Liver (tissue), 9 donors: ENCODE measurements around the gene PPP1R13B. TPM values are rescaled to one million over a fixed set of nuclear protein-coding genes. Genes with fewer than 3 reads are reported as not detected.

Experiments
- DNase-seq: peaks from one replicate; pipeline ENCODE4 v3.0.0-alpha.2; 2017; ENCODE audit warnings: low spot score
- H3K27ac ChIP-seq, 2 donors: one replicate each; pipeline ENCODE4 v1.7.0; 2013; ENCODE audit warnings: inconsistent platforms in 2 of 2, low read length in 2 of 2, control low read depth in 1 of 2, low read depth in 1 of 2, mild to moderate bottlenecking in 1 of 2
- H3K27me3 ChIP-seq, 4 donors: one replicate each; pipeline versions ENCODE4 v1.6.1 to v1.7.0; 2013; ENCODE audit warnings: low read length in 3 of 4, inconsistent platforms in 1 of 4, mild to moderate bottlenecking in 1 of 4, moderate library complexity in 1 of 4; ENCODE audit not compliant: control insufficient read depth in 4 of 4, insufficient read depth in 4 of 4
- H3K36me3 ChIP-seq, 4 donors: one replicate each; pipeline versions ENCODE4 v1.6.1 to v1.7.0; 2013; ENCODE audit warnings: low read length in 3 of 4, mild to moderate bottlenecking in 3 of 4, low read depth in 1 of 4, moderate library complexity in 1 of 4; ENCODE audit not compliant: control insufficient read depth in 4 of 4, insufficient read depth in 3 of 4
- H3K4me1 ChIP-seq, 4 donors: one replicate each; pipeline versions ENCODE4 v1.6.1 to v1.7.0; 2013; ENCODE audit warnings: low read length in 3 of 4, mild to moderate bottlenecking in 3 of 4, moderate library complexity in 1 of 4; ENCODE audit not compliant: control insufficient read depth in 4 of 4, insufficient read depth in 4 of 4
- H3K4me3 ChIP-seq, 3 donors: one replicate each; pipeline versions ENCODE4 v1.6.1 to v1.7.0; 2013; ENCODE audit warnings: low read length in 3 of 3, control low read depth in 1 of 3, low read depth in 1 of 3, mild to moderate bottlenecking in 1 of 3
- H3K9ac ChIP-seq, 2 donors: one replicate each; pipeline ENCODE4 v1.7.0; 2013; ENCODE audit warnings: low read length in 2 of 2, mild to moderate bottlenecking in 2 of 2, moderate library complexity in 2 of 2, control low read depth in 1 of 2, low read depth in 1 of 2
- H3K9me3 ChIP-seq, 4 donors: one replicate each; pipeline versions ENCODE4 v1.6.1 to v1.7.0; 2013; ENCODE audit warnings: low read length in 3 of 4; ENCODE audit not compliant: control insufficient read depth in 4 of 4
- ATF3 ChIP-seq: IDR thresholded peaks from 2 replicates; pipeline ENCODE4 v1.6.1; 2016; ENCODE audit warnings: antibody characterized with exemption
- EGR1 ChIP-seq, 2 donors: IDR thresholded peaks; 2 replicates each; pipeline ENCODE4 v1.6.1; 2016 to 2018; ENCODE audit warnings: antibody characterized with exemption in 2 of 2, low read depth in 2 of 2
- FOXA1 ChIP-seq: IDR thresholded peaks from 2 replicates; pipeline ENCODE4 v1.6.1; 2016; ENCODE audit warnings: antibody characterized with exemption
- GABPA ChIP-seq, 2 donors: IDR thresholded peaks in 1 of 2; conservative IDR thresholded peaks in 1 of 2; 2 replicates each; pipeline ENCODE4 v1.6.1; 2016; ENCODE audit warnings: antibody characterized with exemption in 2 of 2, mild to moderate bottlenecking in 1 of 2, moderate library complexity in 1 of 2
- HNF4A ChIP-seq, 2 donors: conservative IDR thresholded peaks; 2 replicates each; pipeline ENCODE4 v1.6.1; 2016; ENCODE audit warnings: antibody characterized with exemption in 2 of 2, mild to moderate bottlenecking in 2 of 2
- HNF4G ChIP-seq: IDR thresholded peaks from 2 replicates; pipeline ENCODE4 v1.6.1; 2016; ENCODE audit warnings: antibody characterized with exemption
- JUND ChIP-seq, 2 donors: IDR thresholded peaks; 2 replicates each; pipeline ENCODE4 v1.6.1; 2016; ENCODE audit warnings: antibody characterized with exemption in 2 of 2
- MAX ChIP-seq: IDR thresholded peaks from 2 replicates; pipeline ENCODE4 v1.6.1; 2016; ENCODE audit warnings: antibody characterized with exemption
- NR2F2 ChIP-seq: IDR thresholded peaks from 2 replicates; pipeline ENCODE4 v1.6.1; 2016; ENCODE audit warnings: antibody characterized with exemption
- RAD21 ChIP-seq, 2 donors: IDR thresholded peaks; 2 replicates each; pipeline ENCODE4 v1.6.1; 2016; ENCODE audit warnings: antibody characterized with exemption in 2 of 2, mild to moderate bottlenecking in 2 of 2
- RXRA ChIP-seq, 2 donors: IDR thresholded peaks; 2 replicates each; pipeline ENCODE4 v1.6.1; 2017 to 2018; ENCODE audit warnings: antibody characterized with exemption in 2 of 2, mild to moderate bottlenecking in 1 of 2
- SP1 ChIP-seq: IDR thresholded peaks from 2 replicates; pipeline ENCODE4 v1.6.1; 2018; ENCODE audit warnings: antibody characterized with exemption, mild to moderate bottlenecking
- TAF1 ChIP-seq: conservative IDR thresholded peaks from 2 replicates; pipeline ENCODE4 v1.6.1; 2016; ENCODE audit warnings: antibody characterized with exemption, mild to moderate bottlenecking
- WGBS: extraction: QIAGEN DNeasy Blood & Tissue Kit; methylation state at CpG from one replicate; pipeline ENCODE4 v1.1.7; 2013; 5-methylcytosine and 5-hydroxymethylcytosine counted together
- polyA plus RNA-seq, 2 donors: library from polyadenylated mRNA; stranded (reverse) in 1 of 2; unstranded in 1 of 2; fragments of 200-250 nt in 1 of 2; fragments of >200 nt in 1 of 2; fragmentation: Nextera tagmentation in 1 of 2; extraction: Ambion mirVana in 1 of 2; gene quantifications; one replicate each; pipeline versions ENCODE4 v1.2.1 to v1.2.3, GENCODE V29; 2013 to 2015
- total RNA-seq, 2 donors: library from RNA; depleted of rRNA; stranded (reverse); fragments of >200 nt; gene quantifications; one replicate each; pipeline ENCODE4 v1.2.3, GENCODE V29; 2014
- TF ChIP-seq, protein P1 (sequence below): IDR thresholded peaks from 2 replicates; pipeline ENCODE4 v1.6.1; 2016; ENCODE audit warnings: antibody characterized with exemption
- TF ChIP-seq, protein P2 (sequence below): fragments of 150-350 bp; IDR thresholded peaks from 2 replicates; pipeline ENCODE4 v1.5.1; 2017; ENCODE audit warnings: improper control_type of control experiment, low read depth, low read length; ENCODE audit not compliant: missing input control
- donor health status: healthy.
- donor health status: healthy.
- donor health status: healthy.
- donor health status: healthy.
- donor health status: healthy.

PPP1R13B gene
- total and polyA plus RNA-seq, 4 donors = 3.2 to 15.1 (median 5.1) TPM

DNA sequence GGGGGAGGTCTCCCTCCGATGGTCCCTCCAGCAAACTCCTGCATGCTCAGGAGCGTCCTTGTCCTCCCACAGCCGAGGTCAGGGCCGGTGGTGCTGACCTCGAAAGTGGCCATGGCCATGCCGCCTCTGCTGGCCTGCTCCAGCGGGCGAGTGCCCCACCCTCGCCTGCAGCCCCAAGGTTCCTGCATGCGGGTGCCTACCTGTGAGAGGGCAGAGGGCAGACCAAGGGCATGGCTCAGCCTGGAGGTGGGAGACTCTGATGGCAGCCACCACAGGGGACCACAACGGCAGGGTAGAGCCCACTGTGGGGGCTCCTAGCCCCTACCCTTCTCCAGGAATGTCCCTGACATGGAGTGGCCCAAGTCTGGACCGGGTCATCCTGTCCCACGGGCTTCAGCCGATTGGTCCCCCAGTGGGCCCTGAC lies 38.1 kb upstream of the PPP1R13B start:
- H3K9ac ChIP-seq = no peak overlapping the region
- no peaks in the 10 kb centered on the region for H3K9me3 ChIP-seq
- TF ChIP-seq NR2F2 (no peak), SP1 (no peak), FOXA1 (no peak), RAD21 (IDR thresholded peaks at IDR 0.05) (no peak), EGR1 (IDR thresholded peaks at IDR 0.05; ENCODE audit: low read depth in 2 of 2) (no peak)
- H3K4me3 ChIP-seq = no peak overlapping the region
- H3K27me3 ChIP-seq = no peaks in the 10 kb centered on the region
- no peak for DNase-seq
- 83% methylated on average over 14 of the region's 14 CpGs for WGBS
- H3K36me3 ChIP-seq = no peaks in the 10 kb centered on the region
- H3K27ac ChIP-seq = no peak overlapping the region
- H3K4me1 ChIP-seq = peaks cover 38 to 54% (median 47%) of the 10 kb centered on the region in 4 donors

DNA sequence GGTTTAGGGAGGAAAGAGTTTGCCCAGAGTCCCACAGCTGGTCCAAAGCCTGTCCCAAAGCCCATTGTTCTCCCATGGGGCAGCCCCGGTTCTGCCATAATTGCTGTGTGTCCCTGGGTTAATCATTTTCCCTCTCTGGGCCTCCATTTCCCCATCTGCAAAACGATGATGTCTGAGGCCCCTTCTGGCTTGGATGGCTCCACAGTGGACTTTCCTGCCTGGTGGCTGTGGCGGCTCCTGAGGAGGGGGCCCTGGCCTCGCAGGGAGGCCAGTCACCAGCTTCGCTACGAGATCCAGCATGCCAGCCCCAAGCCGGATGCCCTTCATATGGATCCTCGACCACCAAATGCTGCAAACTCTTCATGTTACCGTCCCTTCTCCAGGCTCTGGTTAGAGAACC lies 37.5 kb upstream of the PPP1R13B start:
- Histone ChIP-seq H3K9me3 (no peaks in the 10 kb centered on the region), H3K36me3 (no peaks in the 10 kb centered on the region), H3K4me1 (peaks cover 35 to 54% (median 45%) of the 10 kb centered on the region in 4 donors), H3K4me3 (no peak overlapping the region), H3K27ac (no peak overlapping the region), H3K9ac (no peak overlapping the region), H3K27me3 (no peaks in the 10 kb centered on the region)
- DNase-seq = no peak
- TF ChIP-seq, protein P1, sequence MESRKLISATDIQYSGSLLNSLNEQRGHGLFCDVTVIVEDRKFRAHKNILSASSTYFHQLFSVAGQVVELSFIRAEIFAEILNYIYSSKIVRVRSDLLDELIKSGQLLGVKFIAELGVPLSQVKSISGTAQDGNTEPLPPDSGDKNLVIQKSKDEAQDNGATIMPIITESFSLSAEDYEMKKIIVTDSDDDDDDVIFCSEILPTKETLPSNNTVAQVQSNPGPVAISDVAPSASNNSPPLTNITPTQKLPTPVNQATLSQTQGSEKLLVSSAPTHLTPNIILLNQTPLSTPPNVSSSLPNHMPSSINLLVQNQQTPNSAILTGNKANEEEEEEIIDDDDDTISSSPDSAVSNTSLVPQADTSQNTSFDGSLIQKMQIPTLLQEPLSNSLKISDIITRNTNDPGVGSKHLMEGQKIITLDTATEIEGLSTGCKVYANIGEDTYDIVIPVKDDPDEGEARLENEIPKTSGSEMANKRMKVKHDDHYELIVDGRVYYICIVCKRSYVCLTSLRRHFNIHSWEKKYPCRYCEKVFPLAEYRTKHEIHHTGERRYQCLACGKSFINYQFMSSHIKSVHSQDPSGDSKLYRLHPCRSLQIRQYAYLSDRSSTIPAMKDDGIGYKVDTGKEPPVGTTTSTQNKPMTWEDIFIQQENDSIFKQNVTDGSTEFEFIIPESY = no peak
- TF ChIP-seq TAF1 = no peak
- TF ChIP-seq HNF4G = no peak
- TF ChIP-seq, protein P2, sequence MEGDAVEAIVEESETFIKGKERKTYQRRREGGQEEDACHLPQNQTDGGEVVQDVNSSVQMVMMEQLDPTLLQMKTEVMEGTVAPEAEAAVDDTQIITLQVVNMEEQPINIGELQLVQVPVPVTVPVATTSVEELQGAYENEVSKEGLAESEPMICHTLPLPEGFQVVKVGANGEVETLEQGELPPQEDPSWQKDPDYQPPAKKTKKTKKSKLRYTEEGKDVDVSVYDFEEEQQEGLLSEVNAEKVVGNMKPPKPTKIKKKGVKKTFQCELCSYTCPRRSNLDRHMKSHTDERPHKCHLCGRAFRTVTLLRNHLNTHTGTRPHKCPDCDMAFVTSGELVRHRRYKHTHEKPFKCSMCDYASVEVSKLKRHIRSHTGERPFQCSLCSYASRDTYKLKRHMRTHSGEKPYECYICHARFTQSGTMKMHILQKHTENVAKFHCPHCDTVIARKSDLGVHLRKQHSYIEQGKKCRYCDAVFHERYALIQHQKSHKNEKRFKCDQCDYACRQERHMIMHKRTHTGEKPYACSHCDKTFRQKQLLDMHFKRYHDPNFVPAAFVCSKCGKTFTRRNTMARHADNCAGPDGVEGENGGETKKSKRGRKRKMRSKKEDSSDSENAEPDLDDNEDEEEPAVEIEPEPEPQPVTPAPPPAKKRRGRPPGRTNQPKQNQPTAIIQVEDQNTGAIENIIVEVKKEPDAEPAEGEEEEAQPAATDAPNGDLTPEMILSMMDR = no peak
- TF ChIP-seq ATF3 = no peak
- TF ChIP-seq GABPA (IDR thresholded peaks at IDR 0.05 in 1 of 2, conservative IDR thresholded peaks at IDR 0.05 in 1 of 2) = no peak
- TF ChIP-seq RAD21 (IDR thresholded peaks at IDR 0.05) = no peak
- TF ChIP-seq MAX = no peak
- TF ChIP-seq HNF4A (conservative IDR thresholded peaks at IDR 0.05) = no peak
- no peak for TF ChIP-seq RXRA (IDR thresholded peaks at IDR 0.05)
- no peak for TF ChIP-seq SP1
- WGBS = 93% methylated on average over 9 of the region's 9 CpGs

DNA sequence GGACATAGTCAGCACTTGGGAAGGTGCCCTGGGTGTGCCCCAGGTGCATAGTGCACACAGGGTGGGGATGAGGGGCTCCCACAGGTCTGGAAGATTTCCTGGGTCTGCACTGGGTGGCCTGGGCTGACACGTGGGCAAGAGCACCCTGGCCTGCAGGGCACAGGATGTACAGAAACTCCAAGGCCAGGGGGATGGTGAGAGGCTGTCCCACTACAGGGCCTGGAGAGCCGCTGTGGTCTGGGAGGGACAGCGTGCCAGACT lies 35.8 kb upstream of the PPP1R13B start:
- H3K27ac ChIP-seq = no peak overlapping the region

More for the DNA sequence above, 35.8 kb upstream of the PPP1R13B start:
- Histone ChIP-seq H3K4me1 (peaks cover 31 to 58% (median 46%) of the 10 kb centered on the region in 4 donors), H3K36me3 (no peaks in the 10 kb centered on the region), H3K9me3 (no peaks in the 10 kb centered on the region), H3K27me3 (no peaks in the 10 kb centered on the region), H3K4me3 (no peak overlapping the region), H3K9ac (no peak overlapping the region)
- no peak for DNase-seq
- TF ChIP-seq JUND (IDR thresholded peaks at IDR 0.05) = no peak
- no peak for TF ChIP-seq GABPA (IDR thresholded peaks at IDR 0.05 in 1 of 2, conservative IDR thresholded peaks at IDR 0.05 in 1 of 2)
- TF ChIP-seq, protein P1 = no peak
- TF ChIP-seq, protein P2 = no peak
- WGBS = 86% methylated on average over 3 of the region's 3 CpGs
